ENCODE data around the gene AMOTL1.

- TF ChIP-seq CTCF (IDR thresholded peaks at IDR 0.05; ENCODE audit: low read depth, low read length, poor library complexity, severe bottlenecking) (no peak), EZH2phosphoT487 (IDR thresholded peaks at IDR 0.05; ENCODE audit: borderline replicate concordance, low read length) (no peak)
Measured at GRCh38 chr11:94862926-94863880, 95.0 kb downstream of the AMOTL1 start.

Data from DOHH2 (cell line).